PFSK-1 (cell line): Measurements from ENCODE around the gene SELENOO.

Source experiments
- POLR2AphosphoS5 ChIP-seq: IDR thresholded peaks from 2 replicates; pipeline ENCODE4 v1.6.1; 2012; ENCODE audit warnings: low read depth, mild to moderate bottlenecking, control low read depth, low read length, moderate library complexity
- REST ChIP-seq, 2 experiments: IDR thresholded peaks; 2 replicates each; pipeline versions ENCODE4 v1.6.1 to v1.8.0; 2011 to 2012; ENCODE audit warnings: low read depth in 2 of 2, low read length in 2 of 2, control low read depth in 1 of 2, inconsistent platforms in 1 of 2, mild to moderate bottlenecking in 1 of 2, moderate library complexity in 1 of 2; ENCODE audit not compliant: insufficient read depth in 1 of 2
- SIN3A ChIP-seq: IDR thresholded peaks from 2 replicates; pipeline ENCODE4 v1.6.1; 2012; ENCODE audit warnings: mild to moderate bottlenecking, low read length, moderate library complexity, borderline replicate concordance; ENCODE audit not compliant: insufficient read depth
- TAF1 ChIP-seq: IDR thresholded peaks from 2 replicates; pipeline ENCODE4 v1.6.1; 2012; ENCODE audit warnings: low read length, control low read depth, borderline replicate concordance; ENCODE audit not compliant: insufficient read depth

- no peak for TF ChIP-seq POLR2AphosphoS5
- no peak for TF ChIP-seq TAF1
- no peak for TF ChIP-seq REST (IDR thresholded peaks at IDR 0.05; ENCODE audit: insufficient read depth in 1 of 2, low read depth in 2 of 2, low read length in 2 of 2)
- TF ChIP-seq SIN3A = no peak
Observed at GRCh38 chr22:50253941-50254340, 53.1 kb downstream of the SELENOO start.
